Tibial nerve (tissue), 4 donors: ENCODE measurements around the gene FAM83E. TPM values are rescaled to one million over a fixed set of nuclear protein-coding genes. Genes with fewer than 3 reads are reported as not detected.

Experiments used
- DNase-seq, 2 donors: peaks; one replicate each; pipeline ENCODE4 v3.0.0-alpha.2; 2019; ENCODE audit warnings: low spot score in 2 of 2
- H3K27ac ChIP-seq, 4 donors: fragments of 200-600 bp; sonication (generic) in 3 of 4; one replicate each; pipeline ENCODE4 v1.5.1; 2017 to 2019; ENCODE audit warnings: mild to moderate bottlenecking in 1 of 4
- H3K27me3 ChIP-seq, 2 donors: fragments of 200-600 bp; sonication (generic) in 1 of 2; one replicate each; pipeline versions ENCODE4 v1.5.1 to v1.6.0; 2017 to 2019
- H3K36me3 ChIP-seq, 3 donors: fragments of 200-600 bp; sonication (generic); one replicate each; pipeline ENCODE4 v1.5.1; 2018 to 2019
- H3K4me1 ChIP-seq, 4 donors: fragments of 200-600 bp; sonication (generic) in 3 of 4; one replicate each; pipeline ENCODE4 v1.5.1; 2017 to 2019
- H3K4me3 ChIP-seq, 4 donors: fragments of 200-600 bp; sonication (generic) in 3 of 4; one replicate each; pipeline ENCODE4 v1.5.1; 2017 to 2019; ENCODE audit warnings: mild to moderate bottlenecking in 1 of 4, moderate library complexity in 1 of 4
- H3K9me3 ChIP-seq, 4 donors: fragments of 200-600 bp; sonication (generic) in 3 of 4; one replicate each; pipeline ENCODE4 v1.5.1; 2017 to 2019
- EP300 ChIP-seq, 2 donors: sonication (generic); formaldehyde crosslinking; IDR thresholded peaks; one replicate each; pipeline ENCODE4 v1.6.1; 2017; ENCODE audit warnings: antibody characterized with exemption in 2 of 2, mild to moderate bottlenecking in 1 of 2
- POLR2A ChIP-seq, 2 donors: fragments of 450-650 bp; IDR thresholded peaks; one replicate each; pipeline ENCODE4 v1.6.1; 2017; ENCODE audit warnings: antibody characterized with exemption in 2 of 2, mild to moderate bottlenecking in 2 of 2, moderate library complexity in 2 of 2
- WGBS, 2 donors: methylation state at CpG; one replicate each; pipeline ENCODE4 v1.1.5; 2018; 5-methylcytosine and 5-hydroxymethylcytosine counted together
- total RNA-seq, 4 donors: library from RNA; depleted of rRNA; stranded (reverse); fragments of >200 nt; gene quantifications; one replicate each; pipeline ENCODE4 v1.1.0, GENCODE V29; 2016
- TF ChIP-seq, protein P1 (sequence below), 5 experiments: fragments of 200-600 bp in 3 of 5; fragments of 450-650 bp in 2 of 5; sonication (generic) in 3 of 5; IDR thresholded peaks; one replicate each; pipeline ENCODE4 v1.5.1; 2016 to 2019; ENCODE audit warnings: antibody characterized with exemption in 5 of 5, mild to moderate bottlenecking in 3 of 5, moderate library complexity in 2 of 5

The FAM83E gene
- total RNA-seq, 4 donors from 2014 or later: not detected

DNA sequence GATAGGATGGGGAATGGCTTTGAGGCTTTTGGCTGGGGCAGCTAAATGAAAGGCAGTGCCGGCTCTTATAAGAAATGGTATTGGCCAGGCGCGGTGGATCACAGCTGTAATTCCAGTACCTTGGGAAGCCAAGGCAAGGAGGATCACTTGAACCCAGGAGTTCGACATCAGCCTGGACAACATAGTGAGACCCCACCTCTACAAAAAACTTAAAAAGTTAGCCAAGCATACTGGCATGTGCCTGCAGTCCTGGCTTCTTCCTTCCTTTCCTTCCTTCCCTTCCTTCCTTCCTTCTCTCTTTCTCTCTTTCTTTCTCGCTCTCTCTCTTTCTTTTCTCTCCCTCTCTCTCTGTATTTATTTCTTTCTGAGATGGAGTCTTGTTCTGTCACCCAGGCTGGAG lies 28.0 kb upstream of the FAM83E start:
- H3K36me3 ChIP-seq: no peaks in the 10 kb centered on the region
- H3K4me3 ChIP-seq: no peak overlapping the region
- H3K27ac ChIP-seq: no peak overlapping the region
- WGBS, 2 donors: 88 to 89% methylated on average over 5 of the region's 5 CpGs
- no peaks in the 10 kb centered on the region for H3K27me3 ChIP-seq
- TF ChIP-seq, protein P1, sequence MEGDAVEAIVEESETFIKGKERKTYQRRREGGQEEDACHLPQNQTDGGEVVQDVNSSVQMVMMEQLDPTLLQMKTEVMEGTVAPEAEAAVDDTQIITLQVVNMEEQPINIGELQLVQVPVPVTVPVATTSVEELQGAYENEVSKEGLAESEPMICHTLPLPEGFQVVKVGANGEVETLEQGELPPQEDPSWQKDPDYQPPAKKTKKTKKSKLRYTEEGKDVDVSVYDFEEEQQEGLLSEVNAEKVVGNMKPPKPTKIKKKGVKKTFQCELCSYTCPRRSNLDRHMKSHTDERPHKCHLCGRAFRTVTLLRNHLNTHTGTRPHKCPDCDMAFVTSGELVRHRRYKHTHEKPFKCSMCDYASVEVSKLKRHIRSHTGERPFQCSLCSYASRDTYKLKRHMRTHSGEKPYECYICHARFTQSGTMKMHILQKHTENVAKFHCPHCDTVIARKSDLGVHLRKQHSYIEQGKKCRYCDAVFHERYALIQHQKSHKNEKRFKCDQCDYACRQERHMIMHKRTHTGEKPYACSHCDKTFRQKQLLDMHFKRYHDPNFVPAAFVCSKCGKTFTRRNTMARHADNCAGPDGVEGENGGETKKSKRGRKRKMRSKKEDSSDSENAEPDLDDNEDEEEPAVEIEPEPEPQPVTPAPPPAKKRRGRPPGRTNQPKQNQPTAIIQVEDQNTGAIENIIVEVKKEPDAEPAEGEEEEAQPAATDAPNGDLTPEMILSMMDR (IDR thresholded peaks at IDR 0.05): no peak
- no peak for TF ChIP-seq EP300 (IDR thresholded peaks at IDR 0.05)
- TF ChIP-seq POLR2A (IDR thresholded peaks at IDR 0.05): no peak
- H3K9me3 ChIP-seq: no peaks in the 10 kb centered on the region
- H3K4me1 ChIP-seq: peaks cover 0 to 38% (median 17%) of the 10 kb centered on the region in 4 donors
- DNase-seq: no peak

DNA sequence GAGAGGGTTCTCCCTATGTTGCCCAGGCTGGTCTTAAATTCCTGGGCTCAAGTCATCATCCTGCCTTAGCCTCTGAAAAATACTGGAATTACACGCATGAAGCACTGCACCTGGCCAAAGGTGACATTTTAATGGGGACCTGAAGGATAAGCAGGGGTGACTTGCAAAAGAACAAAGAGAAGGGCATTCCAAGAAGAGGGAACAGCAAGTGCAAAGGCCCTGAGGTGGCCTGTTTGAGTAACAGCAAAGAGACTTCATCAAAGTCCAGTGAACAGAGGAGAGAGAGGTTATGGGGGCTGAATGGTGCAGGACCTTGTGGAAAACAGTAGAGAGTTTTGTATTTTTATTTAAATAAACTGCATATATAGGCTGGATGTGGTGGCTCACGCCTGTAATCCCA lies 27.0 kb upstream of the FAM83E start:
- Histone ChIP-seq H3K9me3 (no peaks in the 10 kb centered on the region), H3K27me3 (no peaks in the 10 kb centered on the region), H3K4me1 (peaks cover 0 to 38% (median 17%) of the 10 kb centered on the region in 4 donors), H3K27ac (no peak overlapping the region), H3K36me3 (no peaks in the 10 kb centered on the region), H3K4me3 (no peak overlapping the region)
- 85 to 93% methylated on average over 2 of the region's 2 CpGs for WGBS, 2 donors
- DNase-seq: no peak
- TF ChIP-seq EP300 (IDR thresholded peaks at IDR 0.05): no peak
- TF ChIP-seq POLR2A (IDR thresholded peaks at IDR 0.05): no peak
- TF ChIP-seq, protein P1 (IDR thresholded peaks at IDR 0.05): no peak

DNA sequence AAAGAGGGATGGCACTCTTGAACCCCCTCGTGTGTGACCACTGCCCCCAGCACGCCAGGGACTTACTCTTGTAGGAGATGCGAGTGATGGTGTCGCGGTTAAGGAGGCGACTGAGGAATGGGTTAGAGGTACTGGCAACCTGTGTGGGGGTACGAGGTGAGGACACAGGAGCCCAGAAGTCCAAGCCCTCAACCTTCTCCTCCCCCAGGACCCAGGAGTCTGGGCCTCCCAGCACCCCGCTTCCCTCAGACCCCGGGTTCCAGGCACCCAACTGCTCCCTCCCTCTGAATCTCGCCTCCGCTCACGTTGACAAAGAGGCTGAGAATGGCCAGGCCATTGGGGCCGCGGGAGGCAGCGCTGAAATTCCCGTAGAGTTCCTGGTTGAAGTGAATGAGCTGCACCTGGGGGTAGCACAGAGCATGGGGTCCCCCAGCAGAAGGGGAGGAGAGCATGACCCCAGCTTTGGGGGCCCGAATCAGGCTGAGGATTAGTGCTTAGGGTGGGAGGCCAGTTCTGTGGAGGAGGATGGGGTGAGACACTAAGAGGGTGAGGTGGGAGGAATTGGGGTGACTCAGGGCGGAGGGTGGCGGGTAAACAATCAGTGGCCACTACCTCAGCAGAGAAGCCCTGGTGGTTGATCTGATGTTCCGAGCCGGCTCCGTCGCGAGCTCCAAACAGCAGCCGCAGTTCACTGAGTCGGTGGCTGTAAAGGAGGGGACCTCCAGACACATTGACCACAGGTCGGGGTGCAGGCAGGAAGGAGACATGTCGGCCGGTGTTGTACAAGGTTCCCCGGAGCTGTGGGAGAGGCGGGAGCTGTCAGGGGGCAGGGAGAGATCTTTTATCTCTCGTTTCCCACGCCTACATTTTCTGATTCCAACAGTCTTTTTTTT lies 24.9 kb upstream of the FAM83E start:
- WGBS, 2 donors: 70 to 74% methylated on average over 32 to 33 of the region's 33 CpGs
- no peak for DNase-seq
- H3K4me1 ChIP-seq: peaks cover 0 to 40% (median 19%) of the 10 kb centered on the region in 4 donors

DNA sequence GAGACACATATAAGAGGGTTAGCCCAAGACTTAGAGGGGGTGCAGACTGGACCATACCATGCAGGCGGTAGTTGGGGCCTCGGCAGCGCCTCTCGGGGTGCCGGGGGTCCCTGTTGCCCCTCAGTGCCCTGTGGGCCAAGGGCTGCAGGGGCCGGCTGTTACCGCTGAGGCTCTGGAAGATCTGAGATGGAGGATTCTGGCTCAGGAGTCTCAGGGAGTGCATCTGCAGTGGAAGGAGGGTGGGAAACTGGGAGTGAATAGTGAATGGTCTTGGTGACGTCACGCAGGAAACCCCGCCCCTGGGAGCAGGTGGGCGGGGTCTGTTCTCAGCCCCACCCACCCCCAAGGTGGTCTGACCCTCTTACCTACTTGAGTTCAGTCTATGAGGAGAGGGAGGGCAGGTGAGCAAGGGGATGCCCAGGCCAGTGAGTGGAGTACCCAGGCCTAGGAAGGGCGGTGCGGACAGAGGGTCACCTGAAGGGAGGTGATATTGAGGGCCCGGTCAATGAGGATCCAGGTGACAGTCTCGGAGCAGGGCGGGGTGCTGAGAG lies 24.0 kb upstream of the FAM83E start:
- Histone ChIP-seq H3K9me3 (no peaks in the 10 kb centered on the region), H3K4me3 (peak overlapping the region in 3 of 4 donors; percentile 23 to 85 (median 71)), H3K4me1 (peaks cover 0 to 41% (median 25%) of the 10 kb centered on the region in 4 donors), H3K36me3 (no peaks in the 10 kb centered on the region), H3K27me3 (no peaks in the 10 kb centered on the region), H3K27ac (peak overlapping the region; percentile 94 to 99 (median 99))
- 72 to 74% methylated on average over 16 of the region's 16 CpGs for WGBS, 2 donors
- TF ChIP-seq EP300 (IDR thresholded peaks at IDR 0.05): no peak
- no peak for TF ChIP-seq POLR2A (IDR thresholded peaks at IDR 0.05)
- TF ChIP-seq, protein P1 (IDR thresholded peaks at IDR 0.05): no peak
- DNase-seq: no peak

More for the DNA sequence above, 24.9 kb upstream of the FAM83E start:
- Histone ChIP-seq H3K27me3 (no peaks in the 10 kb centered on the region), H3K4me3 (no peak overlapping the region), H3K9me3 (no peaks in the 10 kb centered on the region), H3K36me3 (no peaks in the 10 kb centered on the region), H3K27ac (peak overlapping the region in 2 of 4 donors; percentile 99)
- TF ChIP-seq POLR2A (IDR thresholded peaks at IDR 0.05) (no peak), EP300 (IDR thresholded peaks at IDR 0.05) (no peak)
- TF ChIP-seq, protein P1 (IDR thresholded peaks at IDR 0.05): no peak
